MM.1S (cell line): ENCODE measurements around the gene CSF1.

Source experiments
- DNase-seq: peaks from one replicate; pipeline ENCODE4 v3.0.0-alpha.2; 2015
- H2AFZ ChIP-seq: fragments of 300-600 bp; sonication (generic); 2 replicates; pipeline ENCODE4 v1.6.0; 2016; ENCODE audit warnings: antibody characterized with exemption, low read length
- H3F3A ChIP-seq: fragments of 300-600 bp; sonication (generic); 2 replicates; pipeline ENCODE4 v1.6.1; 2016; ENCODE audit warnings: mild to moderate bottlenecking, antibody characterized with exemption, low read length, moderate library complexity, mixed read lengths; ENCODE audit not compliant: insufficient read depth
- H3K27ac ChIP-seq: fragments of 300-600 bp; sonication (generic); 2 replicates; pipeline ENCODE4 v1.5.1; 2016; ENCODE audit warnings: mild to moderate bottlenecking, low read length
- H3K27me3 ChIP-seq: fragments of 300-600 bp; sonication (generic); replicated peaks from 2 replicates; pipeline ENCODE4 v1.6.0; 2016; ENCODE audit warnings: low read length; ENCODE audit not compliant: insufficient read depth
- H3K36me3 ChIP-seq: fragments of 300-600 bp; sonication (generic); replicated peaks from 2 replicates; pipeline ENCODE4 v1.6.1; 2016; ENCODE audit warnings: mild to moderate bottlenecking, low read length, mixed read lengths; ENCODE audit not compliant: insufficient read depth
- H3K4me1 ChIP-seq: fragments of 300-600 bp; sonication (generic); 2 replicates; pipeline ENCODE4 v1.6.1; 2016; ENCODE audit warnings: low read length, mixed read lengths
- H3K4me2 ChIP-seq: fragments of 300-600 bp; sonication (generic); 2 replicates; pipeline ENCODE4 v1.6.0; 2016; ENCODE audit warnings: low read depth, low read length
- H3K4me3 ChIP-seq: fragments of 300-600 bp; sonication (generic); 2 replicates; pipeline ENCODE4 v1.5.1; 2016; ENCODE audit warnings: low read length, mixed read lengths
- H3K79me2 ChIP-seq: fragments of 300-600 bp; sonication (generic); 2 replicates; pipeline ENCODE4 v1.6.1; 2016; ENCODE audit warnings: mixed run types, low read length, mixed read lengths
- H3K9ac ChIP-seq: fragments of 300-600 bp; sonication (generic); 2 replicates; pipeline ENCODE4 v1.6.1; 2016; ENCODE audit warnings: low read length, mixed read lengths
- H3K9me2 ChIP-seq: fragments of 300-600 bp; sonication (generic); replicated peaks from 2 replicates; pipeline ENCODE4 v1.6.1; 2016; ENCODE audit warnings: mild to moderate bottlenecking, low read length, mixed read lengths; ENCODE audit not compliant: insufficient read depth
- H3K9me3 ChIP-seq: fragments of 300-600 bp; sonication (generic); replicated peaks from 2 replicates; pipeline ENCODE4 v1.6.1; 2016; ENCODE audit warnings: mild to moderate bottlenecking, low read length, mixed read lengths; ENCODE audit not compliant: insufficient read depth
- H4K20me1 ChIP-seq: fragments of 300-600 bp; sonication (generic); 2 replicates; pipeline ENCODE4 v1.6.1; 2016; ENCODE audit warnings: mild to moderate bottlenecking, low read length, moderate library complexity, mixed read lengths; ENCODE audit not compliant: insufficient read depth
- CTCF ChIP-seq: fragments of 300-600 bp; sonication (generic); IDR thresholded peaks from 2 replicates; pipeline ENCODE4 v1.5.1; 2016; ENCODE audit warnings: antibody characterized with exemption, low read length, mixed read lengths
- EZH2 ChIP-seq: fragments of 300-600 bp; sonication (generic); optimal IDR thresholded peaks from 2 replicates; pipeline ENCODE3; 2017; ENCODE audit warnings: low read depth, mild to moderate bottlenecking, antibody characterized with exemption, low read length, mixed read lengths
- EZH2phosphoT487 ChIP-seq: fragments of 300-600 bp; sonication (generic); IDR thresholded peaks from 2 replicates; pipeline ENCODE4 v1.6.1; 2018; ENCODE audit warnings: antibody characterized with exemption, low read length

CSF1 gene

GRCh38 chr1:109912214-109912861 is 1.7 kb downstream of the CSF1 start:
- H4K20me1 ChIP-seq: no peaks in the 10 kb centered on the region
- H3K79me2 ChIP-seq: no peaks in the 10 kb centered on the region
- no peaks in the 10 kb centered on the region; the same call in none of the 2 replicates for H3K27me3 ChIP-seq
- H3K36me3 ChIP-seq: no peaks in the 10 kb centered on the region
- no peak overlapping the region for H2AFZ ChIP-seq
- H3F3A ChIP-seq: no peaks in the 10 kb centered on the region
- no peak overlapping the region for H3K27ac ChIP-seq
- no peak overlapping the region for H3K4me2 ChIP-seq
- no peaks in the 10 kb centered on the region for H3K9me3 ChIP-seq
- no peaks in the 10 kb centered on the region for H3K9me2 ChIP-seq
- H3K4me3 ChIP-seq: no peak overlapping the region
- no peak for TF ChIP-seq EZH2phosphoT487
- no peak for TF ChIP-seq EZH2
- TF ChIP-seq CTCF: no peak
- DNase-seq: no peak
- H3K9ac ChIP-seq: no peak overlapping the region
- no peaks in the 10 kb centered on the region for H3K4me1 ChIP-seq

- no peak overlapping the region for H3K9ac ChIP-seq
- no peak overlapping the region for H2AFZ ChIP-seq
- H3F3A ChIP-seq: no peaks in the 10 kb centered on the region
- no peaks in the 10 kb centered on the region; the same call in none of the 2 replicates for H3K27me3 ChIP-seq
- no peak for DNase-seq
- no peaks in the 10 kb centered on the region for H3K9me3 ChIP-seq
- H3K79me2 ChIP-seq: no peaks in the 10 kb centered on the region
- no peaks in the 10 kb centered on the region for H3K9me2 ChIP-seq
- no peak for TF ChIP-seq EZH2
- no peak for TF ChIP-seq EZH2phosphoT487
- TF ChIP-seq CTCF: no peak
- H3K4me2 ChIP-seq: no peak overlapping the region
- no peak overlapping the region for H3K4me3 ChIP-seq
- no peak overlapping the region for H3K27ac ChIP-seq
- H4K20me1 ChIP-seq: no peaks in the 10 kb centered on the region
- H3K36me3 ChIP-seq: no peaks in the 10 kb centered on the region
- H3K4me1 ChIP-seq: no peaks in the 10 kb centered on the region
Measured at GRCh38 chr1:109912873-109913272, 2.2 kb downstream of the CSF1 start.

- Histone ChIP-seq H2AFZ (no peak overlapping the region), H3F3A (no peaks in the 10 kb centered on the region), H3K9ac (no peak overlapping the region), H3K9me3 (no peaks in the 10 kb centered on the region), H3K9me2 (no peaks in the 10 kb centered on the region), H3K27me3 (no peaks in the 10 kb centered on the region; the same call in none of the 2 replicates), H3K4me2 (no peak overlapping the region), H3K27ac (no peak overlapping the region), H3K4me1 (no peaks in the 10 kb centered on the region), H4K20me1 (no peaks in the 10 kb centered on the region), H3K79me2 (no peaks in the 10 kb centered on the region), H3K36me3 (no peaks in the 10 kb centered on the region), H3K4me3 (no peak overlapping the region)
- no peak for DNase-seq
- TF ChIP-seq EZH2phosphoT487 (no peak), CTCF (no peak), EZH2 (no peak)
Measured at GRCh38 chr1:109913360-109913879, 2.8 kb downstream of the CSF1 start.
